HG03457 (cell line): ENCODE data around the gene TRAIP.
"Not testable (repeated sequence)": the region's sequence is repeated elsewhere in the genome, so short reads cannot be mapped to it uniquely, and the experiment has no call there.

Experiments used
- ATAC-seq: cut with Tn5 transposase; IDR thresholded peaks from one replicate; pipeline ENCODE4 v1.9.1; 2021; ENCODE audit warnings: moderate number of reproducible peaks; ENCODE audit not compliant: unreplicated experiment

The TRAIP gene

GRCh38 chr3:49793486-49794085, 62.8 kb downstream of the TRAIP start:
- ATAC-seq: no peak

DNA sequence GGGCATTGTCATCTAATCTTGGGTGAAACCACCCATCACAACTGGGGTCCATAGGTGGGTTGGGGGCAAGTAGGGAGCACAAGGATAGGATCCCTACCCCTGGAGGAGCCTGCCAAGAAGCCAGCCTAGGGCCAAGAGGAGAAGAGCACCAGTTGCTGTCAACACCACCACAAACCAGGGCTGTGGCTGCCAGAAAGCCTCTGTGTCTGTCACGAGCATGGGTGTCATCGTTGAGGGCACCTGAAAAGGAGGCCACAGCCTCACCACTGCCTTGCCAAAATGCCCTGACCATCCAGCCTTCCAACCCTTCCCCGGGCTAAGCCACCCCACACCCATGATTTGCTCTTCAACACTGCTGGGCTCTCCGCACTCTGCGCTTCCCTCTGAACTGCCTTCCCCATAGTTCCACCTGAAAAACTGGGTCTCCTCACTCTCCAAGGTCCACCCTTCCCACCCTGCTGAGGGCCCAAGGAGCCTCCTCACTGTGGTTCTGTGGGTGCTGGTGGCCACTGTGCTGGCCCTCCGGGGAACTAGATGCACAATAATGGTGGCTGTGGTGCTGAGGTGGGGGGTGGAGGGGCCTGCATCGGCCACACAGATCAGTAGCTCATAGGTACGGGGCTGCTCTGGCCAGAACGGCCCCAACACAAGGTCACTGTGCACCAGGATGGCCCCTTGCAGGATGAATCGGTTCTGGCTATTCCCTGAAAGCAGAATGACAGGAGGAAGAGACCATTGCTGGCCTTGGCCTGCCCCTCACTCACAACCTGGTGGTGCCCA, 63.8 kb downstream of the TRAIP start:
- ATAC-seq: no peak

DNA sequence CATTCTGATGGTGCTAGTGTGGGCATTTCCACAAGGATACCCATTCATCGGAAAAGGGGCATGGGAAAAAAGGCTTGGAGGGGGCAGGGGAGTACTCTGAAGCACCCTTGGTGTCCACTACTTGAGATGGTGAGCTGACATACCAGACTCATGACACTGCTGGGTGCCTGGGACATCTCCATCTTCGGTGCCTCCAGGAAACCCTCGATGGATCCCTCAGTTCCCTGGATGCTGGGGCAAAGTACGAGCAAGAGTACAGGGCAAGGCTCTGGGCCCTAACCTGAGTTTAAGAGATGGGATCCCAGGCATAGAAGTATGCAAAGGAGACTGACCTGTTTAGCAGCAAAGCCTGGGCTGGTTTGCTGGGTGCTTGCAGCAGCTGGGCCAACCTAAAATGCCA, 64.8 kb downstream of the TRAIP start:
- no peak for ATAC-seq

DNA sequence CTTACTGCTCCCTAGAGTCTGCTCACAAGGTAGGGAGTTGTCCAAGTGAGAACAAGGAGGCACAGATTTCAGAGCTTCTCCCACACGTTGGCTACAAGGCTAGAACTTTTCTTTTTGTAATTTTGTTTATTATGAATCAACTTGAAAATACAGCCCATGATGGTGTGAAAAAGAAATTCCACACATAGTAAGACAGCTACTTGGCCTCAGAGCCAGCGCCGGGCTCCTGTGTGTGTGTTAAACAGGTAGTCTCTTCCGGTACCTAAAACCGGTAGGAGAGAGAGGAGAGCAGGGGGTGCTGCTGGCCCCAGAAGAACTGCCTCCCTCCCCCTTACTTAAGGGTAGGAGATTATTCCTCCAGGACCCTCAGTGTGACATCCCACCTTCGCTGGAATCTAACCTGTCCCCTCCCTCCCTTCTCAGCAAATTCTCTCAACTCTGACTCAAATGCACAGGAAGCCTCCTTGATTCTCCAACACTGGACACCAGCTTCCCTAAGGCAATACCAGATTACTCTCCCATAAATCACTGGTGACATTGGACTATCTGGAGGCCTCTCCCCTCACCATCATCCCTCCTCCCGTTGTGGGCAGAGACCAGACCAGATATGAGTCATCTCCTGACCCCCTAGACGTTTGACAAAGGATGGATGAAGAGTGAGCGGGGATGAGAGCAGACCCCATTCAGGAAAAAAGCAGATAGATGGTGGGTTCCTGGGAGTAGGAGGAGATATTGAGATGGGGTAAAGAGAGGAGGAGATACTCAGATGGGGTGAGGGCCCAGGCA, 65.5 kb downstream of the TRAIP start:
- ATAC-seq: no peak

GRCh38 chr3:49788056-49788455, 68.3 kb downstream of the TRAIP start:
- ATAC-seq: no peak

DNA sequence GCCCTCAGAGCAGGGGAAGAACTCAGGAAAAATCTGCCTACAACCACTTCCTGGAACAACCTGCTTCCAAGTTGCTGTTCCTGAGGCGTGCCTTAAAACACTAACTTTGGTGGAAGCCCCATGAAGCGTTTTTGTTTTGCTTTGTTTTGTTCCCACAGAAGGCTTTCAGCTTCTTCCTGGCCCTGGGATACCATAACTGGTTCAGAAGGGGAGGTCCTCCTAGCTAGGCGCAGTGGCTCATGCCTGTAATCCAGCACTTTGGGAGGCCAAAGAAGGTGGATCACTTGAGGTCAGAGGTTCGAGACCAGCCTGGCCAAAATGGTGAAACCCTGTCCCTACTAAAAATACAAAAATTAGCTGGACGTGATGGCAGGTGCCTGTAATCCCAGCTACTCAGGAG, 68.8 kb downstream of the TRAIP start:
- ATAC-seq: no peak

- no peak for ATAC-seq
Observed at GRCh38 chr3:49787182-49787464, 69.2 kb downstream of the TRAIP start.

- ATAC-seq: peak; percentile 85
Observed at GRCh38 chr3:49786357-49787181, 69.8 kb downstream of the TRAIP start, which contains the start of gene IP6K1. Gene IP6K1 (minus strand): TSS chr3:49786542. CDS start chr3:49748040, 38,502 bp downstream.

DNA sequence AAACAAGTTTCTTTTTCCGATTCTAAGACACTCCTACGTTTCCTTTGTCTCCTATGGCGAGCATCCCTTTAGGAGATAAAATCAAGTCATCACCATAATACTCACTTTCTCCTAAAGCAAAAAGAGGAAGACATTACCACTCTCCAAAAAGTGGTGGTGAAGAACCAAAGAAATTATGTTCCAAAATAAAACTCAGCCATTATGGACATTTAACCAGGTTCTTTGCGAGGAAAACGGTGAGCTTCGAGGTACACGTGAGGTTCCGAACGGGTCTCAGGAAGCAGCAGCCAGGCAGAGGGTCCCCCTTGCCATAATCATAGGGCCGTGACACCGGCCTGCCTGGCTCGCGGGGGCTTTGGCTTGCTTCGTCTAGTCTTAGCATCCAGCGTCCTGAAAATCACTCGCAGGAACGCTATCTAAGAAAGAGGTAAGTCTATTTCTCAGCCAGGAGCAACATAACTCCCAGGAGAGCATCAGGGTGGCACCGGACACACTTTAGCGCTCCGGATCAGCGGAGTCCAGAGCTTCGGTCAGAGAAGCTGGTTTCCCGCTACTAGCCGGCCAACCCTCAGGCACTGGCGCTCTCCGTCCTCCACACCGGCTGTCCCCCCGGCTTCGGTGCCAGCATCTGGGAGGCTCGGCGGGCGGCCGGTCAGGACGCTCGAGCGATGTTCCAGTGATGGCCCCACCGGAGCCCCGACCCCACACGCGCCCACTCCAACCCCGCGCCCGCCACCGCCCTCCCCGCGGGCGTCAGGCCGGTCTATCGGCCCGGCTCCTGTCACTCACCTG, 70.6 kb downstream of the TRAIP start:
- ATAC-seq: peak; percentile 39

DNA sequence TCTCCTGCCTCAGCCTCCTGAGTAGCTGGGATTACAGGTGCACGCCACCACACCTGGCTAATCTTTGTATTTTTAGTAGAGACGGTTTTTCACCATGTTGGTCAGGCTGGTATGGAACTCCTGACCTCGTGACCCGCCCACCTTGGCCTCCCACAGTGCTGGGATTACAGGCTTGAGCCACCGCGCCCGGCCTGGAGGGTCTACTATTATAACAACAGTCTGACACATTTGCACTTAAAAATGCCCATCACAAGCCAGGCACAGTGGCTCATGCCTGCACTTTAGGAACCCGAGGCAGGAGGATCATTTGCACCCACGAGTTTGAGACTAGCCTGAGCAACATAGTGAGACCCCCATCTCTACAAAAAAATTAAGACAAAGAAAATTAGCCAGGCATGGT, 74.1 kb downstream of the TRAIP start:
- ATAC-seq: not testable (repeated sequence)

DNA sequence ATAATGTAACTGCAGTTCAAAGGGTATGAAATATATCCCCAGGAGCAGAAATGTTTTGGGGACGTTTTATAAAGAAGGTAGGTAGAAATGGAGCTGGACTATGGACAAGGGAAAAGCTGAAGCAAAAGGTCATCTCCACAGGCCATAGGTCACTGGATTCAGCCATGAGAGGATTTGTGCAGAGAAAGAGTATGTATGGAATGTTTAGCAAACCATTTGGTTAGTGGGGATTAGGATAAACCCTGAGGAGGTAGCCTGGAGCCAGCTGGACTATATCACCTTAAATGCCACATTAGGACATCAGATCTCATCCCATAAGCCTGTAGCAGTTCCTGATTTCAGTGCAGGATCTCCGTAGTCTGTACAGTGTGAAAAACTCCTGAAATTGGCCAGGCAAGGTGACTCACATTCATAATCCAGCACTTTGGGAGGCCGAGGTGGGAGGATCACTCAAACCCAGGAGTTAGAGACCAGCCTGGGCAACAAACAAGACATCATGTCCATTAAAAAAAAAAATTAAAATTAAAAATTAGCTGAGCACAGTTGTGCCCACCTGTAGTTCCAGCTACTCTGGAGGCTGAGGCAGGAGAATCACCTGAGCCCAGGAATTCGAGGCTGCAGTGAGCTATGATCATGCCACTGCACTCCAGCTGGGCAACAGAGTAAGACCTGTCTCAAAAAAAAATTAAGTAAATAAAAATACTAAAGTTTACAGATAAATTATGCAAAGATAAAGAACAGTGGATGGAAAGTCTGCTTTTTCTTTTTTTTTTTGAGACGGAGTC, 74.8 kb downstream of the TRAIP start:
- ATAC-seq: no peak

DNA sequence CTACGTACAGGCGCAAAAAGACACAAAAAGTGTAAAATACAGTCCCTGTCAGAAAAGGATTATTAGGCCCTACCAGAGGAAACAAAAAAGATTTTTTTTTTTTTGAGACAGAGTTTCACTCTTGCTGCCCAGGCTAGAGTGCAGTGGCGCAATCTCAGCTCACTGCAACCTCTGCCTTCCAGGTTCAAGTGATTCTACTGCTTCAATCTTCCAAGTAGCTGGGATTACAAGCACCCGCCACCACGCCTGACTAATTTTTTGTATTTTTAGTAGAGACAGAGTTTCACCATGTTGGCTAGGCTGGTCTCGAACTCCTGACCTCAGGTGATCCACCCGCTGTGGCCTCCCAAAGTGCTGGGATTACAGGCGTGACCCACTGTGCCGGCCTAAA, 75.4 kb downstream of the TRAIP start:
- ATAC-seq: not testable (repeated sequence)

DNA sequence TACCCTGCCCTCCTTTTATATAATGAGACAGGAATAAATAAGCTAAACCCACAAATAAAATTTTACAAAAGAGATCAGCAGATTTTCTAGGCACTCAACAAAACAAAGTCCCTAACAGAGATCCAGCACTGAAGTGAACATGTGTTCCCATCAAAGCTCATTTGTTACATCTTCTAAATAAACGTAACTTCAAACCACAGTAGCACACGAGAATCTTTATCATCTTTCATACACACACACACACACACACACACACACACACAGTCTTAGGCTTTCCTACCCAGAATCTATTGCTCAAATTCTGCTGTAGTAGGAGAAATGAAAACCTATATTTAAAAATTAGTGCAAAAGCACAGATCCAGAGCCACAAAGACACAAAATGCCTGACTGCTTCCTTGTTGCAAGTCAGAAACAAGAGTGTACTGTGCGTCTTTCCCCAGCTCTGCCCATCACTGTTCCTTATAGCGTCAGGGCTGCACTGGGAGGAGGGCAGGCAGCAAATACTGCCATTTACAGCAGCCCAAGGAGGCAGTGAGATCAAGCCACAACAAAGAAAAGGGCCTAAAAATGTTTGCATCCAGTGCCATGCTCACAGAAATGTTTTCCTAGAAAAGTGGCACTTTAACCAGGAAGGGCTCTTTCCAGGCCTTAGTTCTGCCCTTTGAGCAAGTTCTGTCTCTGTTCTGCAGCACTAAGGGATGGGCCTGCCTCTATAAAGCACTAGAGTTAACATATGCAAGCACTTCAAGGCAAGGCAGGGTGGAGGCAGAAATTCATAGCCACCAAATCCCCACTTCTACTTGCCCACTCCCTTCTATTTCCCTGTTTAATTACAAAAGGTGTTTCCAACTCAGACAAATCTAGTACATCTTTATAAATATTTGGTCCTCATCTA, 76.0 kb downstream of the TRAIP start:
- ATAC-seq: no peak

- ATAC-seq: no peak
Observed at GRCh38 chr3:49779358-49780079, 76.8 kb downstream of the TRAIP start.
